ENCODE data around the gene IRF2.

IRF2 gene

GRCh38 chr4:184368290-184368689 lies 106.1 kb downstream of the IRF2 start:
- DNase-seq (ENCODE audit: low spot score), result no peak

- DNase-seq (ENCODE audit: low spot score), result no peak
Observed at GRCh38 chr4:184364100-184364921, 110.0 kb downstream of the IRF2 start.

- no peak for DNase-seq (ENCODE audit: low spot score)
Observed at GRCh38 chr4:184363258-184363657, 111.1 kb downstream of the IRF2 start.

GRCh38 chr4:184362396-184362795 lies 112.0 kb downstream of the IRF2 start:
- no peak for DNase-seq (ENCODE audit: low spot score)

GRCh38 chr4:184361443-184361842 lies 112.9 kb downstream of the IRF2 start:
- no peak for DNase-seq (ENCODE audit: low spot score)

- no peak for DNase-seq (ENCODE audit: low spot score)
Observed at GRCh38 chr4:184359888-184360287, 114.5 kb downstream of the IRF2 start.

- DNase-seq (ENCODE audit: low spot score), result no peak
Observed at GRCh38 chr4:184358521-184359232, 115.7 kb downstream of the IRF2 start.

- DNase-seq (ENCODE audit: low spot score), result no peak
Observed at GRCh38 chr4:184357772-184358171, 116.6 kb downstream of the IRF2 start.

- no peak for DNase-seq (ENCODE audit: low spot score)
Observed at GRCh38 chr4:184357165-184357564, 117.2 kb downstream of the IRF2 start.

- no peak for DNase-seq (ENCODE audit: low spot score)
Observed at GRCh38 chr4:184356366-184356765, 118.0 kb downstream of the IRF2 start.

GRCh38 chr4:184355857-184356256 lies 118.5 kb downstream of the IRF2 start:
- no peak for DNase-seq (ENCODE audit: low spot score)

GRCh38 chr4:184355111-184355604 lies 119.2 kb downstream of the IRF2 start:
- peak; percentile 100 for DNase-seq (ENCODE audit: low spot score)

- DNase-seq (ENCODE audit: low spot score), result no peak
Observed at GRCh38 chr4:184352891-184353290, 121.5 kb downstream of the IRF2 start.

- no peak for DNase-seq (ENCODE audit: low spot score)
Observed at GRCh38 chr4:184351560-184352451, 122.5 kb downstream of the IRF2 start.

GRCh38 chr4:184350964-184351363 lies 123.4 kb downstream of the IRF2 start:
- DNase-seq (ENCODE audit: low spot score), result no peak

- DNase-seq (ENCODE audit: low spot score), result no peak
Observed at GRCh38 chr4:184350213-184350817, 124.0 kb downstream of the IRF2 start.

- DNase-seq (ENCODE audit: low spot score), result no peak
Observed at GRCh38 chr4:184349283-184350039, 124.9 kb downstream of the IRF2 start.

- DNase-seq (ENCODE audit: low spot score), result no peak
Observed at GRCh38 chr4:184348311-184349233, 125.8 kb downstream of the IRF2 start.

- peak; percentile 60 for DNase-seq (ENCODE audit: low spot score)
Observed at GRCh38 chr4:184347251-184348239, 126.8 kb downstream of the IRF2 start.

Measured in kidney capillary endothelial cell (primary cell).